Skeletal muscle tissue (tissue), 5 donors: Measurements from ENCODE around the gene KLHL18. TPM values are rescaled to one million over a fixed set of nuclear protein-coding genes. Genes with fewer than 3 reads are reported as not detected.

Experiments used
- H3K27ac ChIP-seq: one replicate; pipeline ENCODE4 v1.7.0; 2013; ENCODE audit warnings: mild to moderate bottlenecking, low read depth, low read length, inconsistent platforms
- H3K27me3 ChIP-seq, 3 donors: one replicate each; pipeline ENCODE4 v1.7.0; 2013; ENCODE audit warnings: low read length in 3 of 3; ENCODE audit not compliant: control insufficient read depth in 3 of 3, insufficient read depth in 3 of 3
- H3K36me3 ChIP-seq, 3 donors: one replicate each; pipeline ENCODE4 v1.7.0; 2013; ENCODE audit warnings: low read length in 3 of 3; ENCODE audit not compliant: control insufficient read depth in 3 of 3, insufficient read depth in 3 of 3
- H3K4me1 ChIP-seq, 3 donors: one replicate each; pipeline ENCODE4 v1.7.0; 2013; ENCODE audit warnings: low read length in 3 of 3, mild to moderate bottlenecking in 3 of 3; ENCODE audit not compliant: control insufficient read depth in 3 of 3, insufficient read depth in 3 of 3
- H3K4me3 ChIP-seq, 3 donors: one replicate each; pipeline ENCODE4 v1.7.0; 2013; ENCODE audit warnings: low read length in 3 of 3
- H3K9ac ChIP-seq, 3 donors: one replicate each; pipeline ENCODE4 v1.7.0; 2013; ENCODE audit warnings: low read length in 3 of 3, mild to moderate bottlenecking in 3 of 3, moderate library complexity in 2 of 3, low read depth in 1 of 3
- H3K9me3 ChIP-seq, 3 donors: one replicate each; pipeline ENCODE4 v1.7.0; 2013; ENCODE audit warnings: low read length in 3 of 3; ENCODE audit not compliant: control insufficient read depth in 3 of 3
- small RNA-seq: library from RNA; depleted of rRNA; stranded (forward); fragments of <200 nt; gene quantifications from one replicate; pipeline ENCODE3, GENCODE V24; 2014
- total RNA-seq: library from RNA; depleted of rRNA; stranded (reverse); fragments of >200 nt; gene quantifications from one replicate; pipeline ENCODE4 v1.2.3, GENCODE V29; 2014
- donor health status: Osteomylitis.

Gene KLHL18
- total RNA-seq, 1 donor from 2014 or later = 11.5 TPM

- Histone ChIP-seq H3K4me1 (peaks cover 37 to 46% (median 39%) of the 10 kb centered on the region in 3 donors), H3K27me3 (no peaks in the 10 kb centered on the region), H3K9ac (no peak overlapping the region), H3K36me3 (peaks cover 0 to 5% (median 0%) of the 10 kb centered on the region in 3 donors), H3K9me3 (no peaks in the 10 kb centered on the region), H3K27ac (no peak overlapping the region), H3K4me3 (no peak overlapping the region)
Measured at GRCh38 chr3:47385007-47385406, 102.3 kb downstream of the KLHL18 start.

- Histone ChIP-seq H3K27me3 (no peaks in the 10 kb centered on the region), H3K9me3 (no peaks in the 10 kb centered on the region), H3K4me3 (no peak overlapping the region), H3K27ac (no peak overlapping the region), H3K9ac (peak overlapping the region in 1 of 3 donors; percentile 8), H3K36me3 (peaks cover 0 to 5% (median 0%) of the 10 kb centered on the region in 3 donors), H3K4me1 (peaks cover 34 to 41% (median 37%) of the 10 kb centered on the region in 3 donors)
Measured at GRCh38 chr3:47385796-47386195, 103.1 kb downstream of the KLHL18 start.

- Histone ChIP-seq H3K4me3 (no peak overlapping the region), H3K9me3 (no peaks in the 10 kb centered on the region), H3K27me3 (no peaks in the 10 kb centered on the region), H3K4me1 (peaks cover 22 to 29% (median 24%) of the 10 kb centered on the region in 3 donors), H3K27ac (no peak overlapping the region), H3K36me3 (peaks cover 0 to 8% (median 4%) of the 10 kb centered on the region in 3 donors), H3K9ac (no peak overlapping the region)
Measured at GRCh38 chr3:47392933-47393332, 110.2 kb downstream of the KLHL18 start.

GRCh38 chr3:47394140-47394870, 111.6 kb downstream of the KLHL18 start:
- H3K4me1 ChIP-seq = peaks cover 20 to 27% (median 24%) of the 10 kb centered on the region in 3 donors
- peaks cover 4 to 17% (median 10%) of the 10 kb centered on the region in 3 donors for H3K36me3 ChIP-seq
- H3K27me3 ChIP-seq = no peaks in the 10 kb centered on the region
- H3K9ac ChIP-seq = peak overlapping the region in 2 of 3 donors; percentile 14 to 42
- peak overlapping the region; percentile 77 for H3K27ac ChIP-seq
- H3K9me3 ChIP-seq = no peaks in the 10 kb centered on the region
- peak overlapping the region in 2 of 3 donors; percentile 30 to 59 for H3K4me3 ChIP-seq

- peak overlapping the region in 1 of 3 donors; percentile 23 for H3K4me3 ChIP-seq
- no peaks in the 10 kb centered on the region for H3K27me3 ChIP-seq
- peak overlapping the region; percentile 14 to 42 (median 25) for H3K9ac ChIP-seq
- H3K36me3 ChIP-seq = peaks cover 7 to 23% (median 13%) of the 10 kb centered on the region in 3 donors
- H3K27ac ChIP-seq = peak overlapping the region; percentile 77
- H3K4me1 ChIP-seq = peaks cover 20 to 27% (median 24%) of the 10 kb centered on the region in 3 donors
- no peaks in the 10 kb centered on the region for H3K9me3 ChIP-seq
Measured at GRCh38 chr3:47394881-47395280, 112.1 kb downstream of the KLHL18 start.

Small RNAs within 50 kb of the gene (small RNA-seq; reads per million reads assigned to genes)
- 0.42 reads per million, percentile 53 among the genes with 10 or more reads in this experiment for gene SNORD13P3

Other genes starting within 250 kb of the KLHL18 start
- 48.5 TPM for gene SETD2, start 118.8 kb upstream of the KLHL18 start, total RNA-seq
- gene KIF9, start 145 bp upstream of the KLHL18 start, total RNA-seq = 2.1 TPM
- gene PTPN23, start 98.1 kb downstream of the KLHL18 start, total RNA-seq = 17.2 TPM
- gene SCAP, start 193.0 kb downstream of the KLHL18 start, total RNA-seq = 53.8 TPM
- 20.9 TPM for gene ELP6, start 230.8 kb downstream of the KLHL18 start, total RNA-seq